Measurements from ENCODE around the gene ARHGAP8.

Gene ARHGAP8

DNA sequence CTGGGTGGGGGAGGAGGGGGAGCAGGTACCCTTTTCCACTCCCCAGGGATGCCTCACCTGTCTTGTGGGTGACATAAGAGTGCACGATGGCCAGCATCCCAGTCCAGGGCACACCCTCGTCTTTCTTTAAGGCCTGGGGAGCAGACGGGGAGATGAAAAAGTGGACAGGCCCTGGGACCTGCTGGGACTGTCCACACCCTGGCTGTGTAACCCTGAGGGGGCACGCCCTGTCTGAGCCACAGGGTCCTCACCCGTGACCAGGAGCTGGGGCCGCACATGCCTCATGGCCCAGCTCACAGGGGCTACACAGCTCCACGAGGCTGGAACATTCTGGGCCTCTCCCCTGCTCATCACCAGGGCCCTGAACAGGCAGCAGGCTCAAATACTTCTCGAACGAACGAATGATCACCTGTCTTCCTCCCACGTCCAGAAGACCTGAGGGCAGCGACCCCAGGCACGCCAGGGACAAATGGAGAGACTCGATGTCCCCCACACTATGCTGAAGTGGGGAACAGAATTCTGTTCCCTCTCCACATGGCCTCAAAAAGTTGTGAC is 133.5 kb downstream of the ARHGAP8 start:
- Histone ChIP-seq H4K20me1 (ENCODE audit: insufficient read depth, low read length, poor library complexity, severe bottlenecking) (no peaks in the 10 kb centered on the region), H3K79me2 (ENCODE audit: insufficient read depth, low read length) (no peaks in the 10 kb centered on the region), H3K9me3 (ENCODE audit: insufficient read depth, low read depth, low read length) (no peaks in the 10 kb centered on the region), H3K27me3 (ENCODE audit: insufficient read depth, low read length, poor library complexity, severe bottlenecking) (no peaks in the 10 kb centered on the region), H2AFZ (ENCODE audit: low read length) (no peak overlapping the region), H3K4me2 (ENCODE audit: low read depth, low read length, poor library complexity, severe bottlenecking) (no peak overlapping the region), H3K9ac (ENCODE audit: low read depth, low read length, poor library complexity, severe bottlenecking) (no peak overlapping the region), H3K36me3 (ENCODE audit: insufficient read depth, low read length) (no peaks in the 10 kb centered on the region), H3K9me2 (replicated peaks; ENCODE audit: low read depth, low read length) (no peaks in the 10 kb centered on the region), H3K4me1 (ENCODE audit: insufficient read depth, low read length, poor library complexity, severe bottlenecking) (no peaks in the 10 kb centered on the region), H3K4me3 (ENCODE audit: low read length, poor library complexity, severe bottlenecking) (no peak overlapping the region), H3F3A (ENCODE audit: low read depth) (no peaks in the 10 kb centered on the region)
- TF ChIP-seq EZH2phosphoT487 (IDR thresholded peaks at IDR 0.05; ENCODE audit: borderline replicate concordance), result no peak
- no peak for TF ChIP-seq CTCF (conservative IDR thresholded peaks at IDR 0.05; ENCODE audit: low read length)

DNA sequence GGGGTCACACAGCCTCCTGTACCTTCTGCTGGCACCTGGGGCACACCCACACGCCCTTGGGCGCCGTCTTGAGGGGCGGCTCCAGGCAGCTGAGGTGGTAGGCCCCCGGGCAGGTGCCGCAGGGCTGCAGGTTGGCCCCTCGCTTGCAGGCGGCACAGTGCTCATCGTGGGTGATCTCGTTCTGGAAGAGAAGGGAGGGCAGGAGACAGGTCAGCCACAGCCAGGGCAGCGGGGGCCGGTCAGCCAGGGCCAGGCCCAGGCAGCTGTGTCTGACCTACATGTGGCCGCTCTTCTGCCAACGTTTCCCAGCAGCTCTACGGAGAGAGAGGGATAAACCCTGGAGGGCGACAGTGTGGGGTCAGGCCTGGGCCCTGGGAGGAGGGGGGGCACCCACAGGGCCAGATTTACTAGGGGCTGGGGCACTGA is 135.6 kb downstream of the ARHGAP8 start:
- Histone ChIP-seq H3K9ac (ENCODE audit: low read depth, low read length, poor library complexity, severe bottlenecking) (no peak overlapping the region), H3F3A (ENCODE audit: low read depth) (no peaks in the 10 kb centered on the region), H4K20me1 (ENCODE audit: insufficient read depth, low read length, poor library complexity, severe bottlenecking) (no peaks in the 10 kb centered on the region), H3K4me3 (ENCODE audit: low read length, poor library complexity, severe bottlenecking) (no peak overlapping the region), H2AFZ (ENCODE audit: low read length) (no peak overlapping the region), H3K79me2 (ENCODE audit: insufficient read depth, low read length) (no peaks in the 10 kb centered on the region), H3K27me3 (ENCODE audit: insufficient read depth, low read length, poor library complexity, severe bottlenecking) (no peaks in the 10 kb centered on the region), H3K4me2 (ENCODE audit: low read depth, low read length, poor library complexity, severe bottlenecking) (no peak overlapping the region), H3K9me3 (ENCODE audit: insufficient read depth, low read depth, low read length) (no peaks in the 10 kb centered on the region), H3K4me1 (ENCODE audit: insufficient read depth, low read length, poor library complexity, severe bottlenecking) (no peaks in the 10 kb centered on the region), H3K36me3 (ENCODE audit: insufficient read depth, low read length) (no peaks in the 10 kb centered on the region), H3K9me2 (replicated peaks; ENCODE audit: low read depth, low read length) (no peaks in the 10 kb centered on the region)
- TF ChIP-seq EZH2phosphoT487 (IDR thresholded peaks at IDR 0.05; ENCODE audit: borderline replicate concordance) (no peak), CTCF (conservative IDR thresholded peaks at IDR 0.05; ENCODE audit: low read length) (no peak)

- no peak overlapping the region for H3K9ac ChIP-seq (ENCODE audit: low read depth, low read length, poor library complexity, severe bottlenecking)
- no peaks in the 10 kb centered on the region for H3K9me3 ChIP-seq (ENCODE audit: insufficient read depth, low read depth, low read length)
- H3K79me2 ChIP-seq (ENCODE audit: insufficient read depth, low read length), result no peaks in the 10 kb centered on the region
- H3K4me2 ChIP-seq (ENCODE audit: low read depth, low read length, poor library complexity, severe bottlenecking), result no peak overlapping the region
- no peaks in the 10 kb centered on the region for H3K36me3 ChIP-seq (ENCODE audit: insufficient read depth, low read length)
- no peaks in the 10 kb centered on the region for H3K4me1 ChIP-seq (ENCODE audit: insufficient read depth, low read length, poor library complexity, severe bottlenecking)
- H4K20me1 ChIP-seq (ENCODE audit: insufficient read depth, low read length, poor library complexity, severe bottlenecking), result no peaks in the 10 kb centered on the region
- H3F3A ChIP-seq (ENCODE audit: low read depth), result no peaks in the 10 kb centered on the region
- H2AFZ ChIP-seq (ENCODE audit: low read length), result no peak overlapping the region
- TF ChIP-seq CTCF (conservative IDR thresholded peaks at IDR 0.05; ENCODE audit: low read length), result no peak
- TF ChIP-seq EZH2phosphoT487 (IDR thresholded peaks at IDR 0.05; ENCODE audit: borderline replicate concordance), result no peak
- no peak overlapping the region for H3K4me3 ChIP-seq (ENCODE audit: low read length, poor library complexity, severe bottlenecking)
- H3K9me2 ChIP-seq (replicated peaks; ENCODE audit: low read depth, low read length), result no peaks in the 10 kb centered on the region
- no peaks in the 10 kb centered on the region for H3K27me3 ChIP-seq (ENCODE audit: insufficient read depth, low read length, poor library complexity, severe bottlenecking)
These were observed 136.3 kb downstream of the ARHGAP8 start for GRCh38 chr22:44888491-44889254.

All from Loucy (cell line).